Stimulated activated CD4-positive, alpha-beta T cell treated with anti-CD3 and anti-CD28 coated beads, Interleukin-15, amount 100 ng/mL, for 24 hours (primary cell): Measurements from ENCODE around the gene LCA5L.
"Not testable (repeated sequence)": the region's sequence is repeated elsewhere in the genome, so short reads cannot be mapped to it uniquely, and the experiment has no call there.

ENCODE experiments used
- DNase-seq: peaks from one replicate; pipeline ENCODE4 v3.0.0-alpha.2; 2020

Gene LCA5L

DNA sequence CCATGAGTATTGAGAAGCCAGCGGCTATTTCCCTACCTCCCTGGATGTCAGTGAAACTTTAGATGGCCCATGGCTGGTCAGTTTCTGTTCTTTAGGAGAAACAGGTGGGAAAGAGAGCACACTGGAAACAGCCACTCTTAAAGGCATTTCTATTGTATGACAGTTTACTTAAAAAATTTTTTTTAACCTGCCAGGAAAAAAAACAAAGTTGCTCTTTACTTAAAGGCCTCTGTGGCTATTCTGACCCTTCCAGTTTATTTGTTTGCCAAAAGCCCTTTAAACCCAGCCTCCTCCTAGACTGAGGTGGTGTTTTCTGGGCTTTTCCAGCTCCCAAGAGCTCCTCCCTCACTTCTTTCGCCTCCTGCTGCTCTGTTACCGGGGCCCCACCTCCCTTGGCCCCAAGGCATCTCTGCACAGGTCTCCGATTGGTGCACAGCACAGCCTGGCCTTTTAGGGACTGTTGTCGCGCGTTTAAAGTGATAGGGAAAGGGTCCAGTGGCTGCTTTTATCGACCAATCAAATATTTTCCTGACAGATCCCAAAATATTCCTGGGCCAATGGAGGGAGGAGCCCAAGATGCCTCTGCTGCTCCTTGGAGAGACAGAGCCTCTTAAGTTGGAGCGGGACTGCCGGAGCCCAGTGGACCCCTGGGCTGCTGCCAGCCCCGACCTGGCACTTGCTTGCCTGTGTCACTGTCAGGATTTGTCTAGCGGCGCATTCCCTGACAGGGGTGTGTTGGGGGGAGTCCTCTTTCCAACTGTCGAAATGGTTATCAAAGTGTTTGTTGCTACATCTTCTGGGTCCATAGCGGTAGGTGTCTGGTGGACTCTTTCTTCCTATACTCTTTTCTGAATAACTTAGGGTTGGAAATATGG, 6.0 kb upstream of the LCA5L start, which contains the start of gene SH3BGR:
Gene SH3BGR (plus strand): TSS at position 639 of the 875 bp plus-strand sequence. CDS start 127 bp downstream, at position 766.
- DNase-seq, result no peak

DNA sequence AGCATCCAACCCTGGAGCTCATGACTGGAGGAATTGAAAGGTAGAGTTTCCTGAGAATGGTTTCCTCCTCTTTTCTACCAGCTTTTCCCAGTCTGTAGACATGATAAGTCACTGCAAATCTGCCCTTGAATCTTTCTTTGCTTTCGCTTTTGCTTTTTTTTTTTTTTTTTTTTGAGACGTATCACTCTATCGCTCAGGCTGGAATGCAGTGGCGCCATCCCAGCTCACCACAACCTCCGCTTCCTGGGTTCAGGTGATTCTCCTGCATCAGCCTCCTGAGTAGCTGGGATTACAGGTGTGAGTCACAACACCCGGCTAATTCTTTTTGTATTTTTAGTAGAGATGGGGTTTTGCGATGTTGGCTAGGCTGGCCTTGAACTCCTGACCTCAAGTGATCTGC, 1.7 kb upstream of the LCA5L start:
- no peak for DNase-seq

DNA sequence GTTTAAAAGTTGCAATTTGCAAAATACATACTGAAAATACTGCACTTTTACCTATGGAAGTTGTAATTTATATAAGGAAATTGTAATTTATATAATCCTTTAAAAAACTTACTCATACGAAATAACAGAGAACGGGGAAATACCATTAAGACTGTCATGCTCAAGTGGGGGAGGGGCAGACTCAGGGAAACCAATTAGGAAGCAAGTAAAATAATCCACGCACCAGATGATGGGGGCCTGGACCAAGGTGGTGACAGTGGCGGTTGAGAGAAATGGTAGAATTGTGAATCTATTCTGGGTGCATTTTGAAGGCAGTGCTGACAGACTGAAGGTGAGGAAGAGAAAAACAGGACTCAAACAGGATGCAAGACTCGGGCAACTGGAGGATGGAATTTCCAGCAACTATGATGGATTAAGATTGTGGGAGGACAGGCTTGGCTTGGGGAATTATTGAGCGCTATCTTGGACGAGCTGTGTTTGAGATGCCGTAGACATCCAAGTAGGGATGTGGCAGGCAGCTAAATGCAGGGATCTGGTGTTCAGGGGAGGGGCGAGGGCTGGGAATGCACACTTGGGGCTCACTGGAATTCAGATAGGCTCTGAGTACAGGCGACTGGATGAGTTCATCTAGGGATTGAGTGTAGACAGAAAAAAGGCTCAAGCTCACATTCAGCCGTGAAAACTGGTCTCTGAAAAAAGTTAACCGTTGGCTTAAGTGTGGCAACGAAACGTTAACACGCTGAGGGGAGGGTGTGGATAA, 977 bp downstream of the LCA5L start:
- no peak for DNase-seq

DNA sequence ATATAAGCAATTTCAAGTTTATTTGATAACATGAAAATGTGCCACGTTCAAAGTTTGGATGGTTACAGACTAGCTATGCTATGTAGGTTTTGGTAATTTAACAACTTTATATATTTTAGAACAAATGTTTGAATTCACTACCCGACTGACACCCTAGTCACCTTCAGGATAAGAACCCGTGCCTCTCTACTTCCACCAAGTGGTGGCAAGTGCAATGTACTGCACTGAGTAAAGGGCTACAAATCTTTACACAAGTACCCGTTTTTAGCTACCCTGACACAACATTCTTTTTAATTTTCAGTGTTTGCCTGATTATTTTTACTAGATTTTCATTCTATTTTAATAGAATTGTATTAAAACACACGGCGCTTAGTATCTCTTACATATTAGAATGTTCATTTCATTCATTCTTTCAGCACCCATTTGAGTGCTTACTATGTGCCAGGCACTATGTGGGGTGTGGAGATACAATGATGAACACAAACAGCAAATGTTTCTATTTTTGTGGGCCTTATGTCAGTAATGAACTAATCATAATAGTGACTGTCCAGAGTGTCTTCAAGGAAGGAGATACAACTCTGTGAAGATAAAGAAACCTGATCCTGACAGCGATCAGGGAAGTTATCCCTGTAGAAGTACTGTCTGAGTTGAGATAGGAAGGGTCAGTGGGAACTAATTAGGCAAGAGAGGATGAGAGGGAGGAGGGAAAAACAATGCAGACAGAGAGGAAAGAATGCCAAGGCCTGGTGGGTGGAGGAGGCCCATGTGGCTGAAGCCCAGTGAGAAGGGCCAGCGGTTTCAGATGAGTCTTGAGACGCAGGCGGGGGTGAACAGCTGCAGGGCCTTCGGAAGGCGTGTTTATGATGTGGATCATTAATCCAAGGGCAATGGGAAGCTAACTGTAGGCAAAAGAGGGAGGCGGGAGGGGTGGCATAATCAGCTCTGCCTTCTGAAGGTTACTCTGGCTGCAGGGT, 3.8 kb downstream of the LCA5L start:
- DNase-seq, result peak; percentile 46

DNA sequence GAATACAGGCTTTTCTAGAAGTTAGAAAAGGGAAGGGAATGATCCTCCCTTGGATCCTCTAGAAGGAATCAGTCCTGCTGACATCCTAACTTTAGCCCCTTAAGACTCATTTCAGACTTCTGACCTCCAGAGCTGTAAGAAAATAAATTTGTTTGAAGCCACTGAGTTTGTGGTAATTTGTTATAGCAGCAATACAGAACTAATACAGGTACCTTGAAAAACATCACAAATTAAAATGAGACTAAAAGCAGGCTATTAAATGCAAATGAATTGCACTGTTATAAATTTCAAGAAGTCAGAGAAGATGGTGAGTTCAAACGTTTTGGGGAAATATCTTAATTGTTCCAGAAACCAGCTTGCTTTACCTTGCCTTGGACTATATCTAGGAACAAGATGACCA, 6.3 kb downstream of the LCA5L start:
- DNase-seq, result no peak

DNA sequence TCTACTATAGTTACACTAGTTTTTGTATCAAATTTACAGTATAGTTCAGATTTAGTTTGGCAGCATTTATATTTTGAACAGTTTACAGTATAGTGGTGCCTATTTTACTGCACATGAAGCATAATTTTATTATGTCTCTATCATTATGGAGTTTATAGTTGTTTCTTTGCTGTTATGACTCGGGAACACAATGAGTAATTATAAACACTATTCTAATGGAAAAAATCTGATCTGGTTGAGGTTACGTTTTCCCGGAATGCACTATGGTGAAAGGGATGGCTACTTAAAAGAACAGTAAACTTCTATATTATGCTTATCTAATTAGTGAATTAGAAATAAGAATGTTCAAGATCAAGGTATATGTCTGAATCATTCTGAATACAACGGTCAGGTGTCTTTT, 10.6 kb downstream of the LCA5L start:
- DNase-seq, result no peak

DNA sequence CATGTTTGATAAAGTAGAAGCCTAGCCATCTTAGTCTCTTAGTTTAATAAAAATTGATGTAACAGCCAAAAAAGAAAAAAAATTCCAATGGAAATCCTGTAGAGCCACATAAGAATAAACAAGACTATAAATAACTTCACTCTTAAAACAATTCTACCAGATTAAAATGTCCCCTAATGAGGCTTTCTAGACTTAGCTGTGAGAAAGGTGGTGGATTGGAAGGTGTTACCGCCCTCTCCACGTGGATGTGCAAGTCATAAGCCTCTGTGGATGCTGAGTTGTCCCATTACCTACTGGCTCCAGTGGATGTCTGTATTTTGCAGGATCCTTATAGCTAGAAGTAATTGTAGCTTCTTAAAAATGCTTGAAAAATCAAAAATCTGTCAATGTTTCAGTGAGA, 14.6 kb downstream of the LCA5L start:
- no peak for DNase-seq

DNA sequence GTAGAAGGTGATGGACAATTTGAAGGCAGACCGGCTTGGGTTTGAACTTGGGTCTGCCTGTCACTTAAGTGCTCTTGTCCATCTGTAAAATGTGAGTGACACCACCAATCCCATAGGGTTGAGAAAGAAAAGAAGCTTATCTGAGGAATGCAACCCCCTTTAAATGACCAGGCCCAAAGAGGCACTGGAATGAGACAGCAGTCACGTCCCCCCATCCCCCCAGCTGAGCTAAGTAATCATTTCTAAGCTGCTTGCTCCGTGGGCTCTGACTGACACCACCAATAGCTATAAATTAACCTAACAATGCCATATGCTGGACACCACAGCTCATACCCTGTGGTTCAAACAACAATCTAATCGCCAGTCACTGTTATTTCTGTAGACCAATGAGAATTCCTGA, 15.1 kb downstream of the LCA5L start:
- no peak for DNase-seq

DNA sequence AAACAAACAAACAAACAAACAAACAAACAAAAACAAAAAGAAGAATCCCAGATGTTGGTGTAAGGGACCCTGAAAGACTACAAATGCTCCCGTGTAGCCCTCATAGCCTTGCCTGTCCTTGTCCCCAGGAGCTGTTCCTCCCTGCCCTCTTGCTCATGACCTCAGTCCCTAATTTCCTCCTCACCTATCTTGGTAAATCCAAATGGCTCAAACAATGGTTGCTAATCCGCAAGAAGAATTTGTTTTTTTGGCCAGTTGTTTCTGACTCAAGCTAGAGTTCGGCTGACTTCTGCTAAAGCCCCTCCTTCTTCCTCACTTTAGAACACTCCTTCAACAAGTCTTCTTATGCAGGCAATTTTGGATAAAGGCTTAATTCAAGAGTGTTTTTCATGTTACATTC, 15.6 kb downstream of the LCA5L start:
- DNase-seq, result no peak

DNA sequence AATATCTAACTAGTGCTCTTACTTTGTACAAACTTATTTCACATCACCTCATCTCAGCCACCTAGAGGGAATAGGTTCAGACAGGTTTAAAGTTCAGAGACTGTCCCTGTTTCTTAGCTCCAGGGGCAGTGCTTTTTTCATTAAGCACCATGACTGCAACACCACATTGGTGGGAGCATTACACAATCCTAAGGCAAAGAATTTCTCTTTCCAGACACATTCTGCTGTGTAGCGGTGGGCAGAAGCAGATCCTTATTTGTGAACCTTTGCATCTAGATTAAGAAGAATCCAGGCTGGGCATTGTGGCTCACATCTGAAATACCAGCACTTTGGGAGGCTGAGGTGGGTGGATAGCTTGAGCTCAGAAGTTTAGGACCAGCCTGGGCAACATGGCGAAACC, 16.1 kb downstream of the LCA5L start:
- no peak for DNase-seq

DNA sequence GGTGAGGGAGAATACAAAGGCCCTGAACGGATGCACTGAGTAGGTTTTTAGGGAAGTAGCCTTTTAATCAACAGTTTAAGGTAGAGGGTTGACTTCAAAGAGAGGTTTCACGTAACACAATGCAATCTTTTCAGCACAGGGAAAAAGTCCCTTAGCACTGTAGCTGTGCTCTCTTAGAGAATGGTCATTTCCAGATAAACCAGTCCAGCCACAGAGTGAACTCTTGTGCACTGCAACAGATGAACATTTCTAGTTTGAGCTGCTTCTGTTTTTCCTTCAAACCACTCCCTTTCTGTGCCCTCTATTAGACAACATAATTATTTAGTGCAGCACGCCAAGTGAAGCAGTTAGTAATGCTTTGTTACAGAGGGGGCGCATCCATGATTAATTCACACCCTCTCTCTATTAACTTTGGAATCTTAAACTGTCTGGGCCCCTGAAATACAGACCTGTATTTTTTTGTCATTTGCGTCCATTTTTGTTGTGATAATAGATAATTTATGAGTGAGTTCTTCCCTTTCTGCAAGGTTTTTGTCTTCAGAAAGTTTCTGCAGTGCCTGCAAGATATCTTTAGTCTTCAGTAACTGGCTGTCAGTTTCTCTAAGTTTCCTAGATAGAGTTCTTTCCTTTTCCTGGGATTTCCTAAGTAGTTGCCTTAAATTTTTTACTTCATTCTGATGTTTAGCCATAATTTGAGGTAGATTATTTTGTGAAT, 22.9 kb downstream of the LCA5L start:
- no peak for DNase-seq

DNA sequence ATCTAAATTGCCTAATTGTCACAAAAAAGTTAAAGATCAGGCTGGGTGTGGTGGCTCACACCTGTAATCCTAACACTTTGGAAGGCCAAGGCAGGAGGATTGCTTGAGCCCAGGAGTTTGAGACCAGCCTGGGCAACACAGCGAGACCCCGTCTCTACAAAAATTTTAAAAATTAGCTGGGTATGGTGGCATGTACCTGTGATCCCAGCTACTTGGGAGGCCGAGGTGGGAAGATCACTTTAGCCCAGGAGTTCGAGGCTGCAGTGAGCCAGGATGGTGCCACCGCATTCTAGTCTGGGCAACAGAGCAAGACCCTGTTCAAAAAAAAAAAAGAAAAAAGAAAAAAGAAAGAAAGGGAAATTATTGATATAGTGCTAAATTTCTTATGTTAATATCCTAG, 26.4 kb downstream of the LCA5L start:
- not testable (repeated sequence) for DNase-seq

DNA sequence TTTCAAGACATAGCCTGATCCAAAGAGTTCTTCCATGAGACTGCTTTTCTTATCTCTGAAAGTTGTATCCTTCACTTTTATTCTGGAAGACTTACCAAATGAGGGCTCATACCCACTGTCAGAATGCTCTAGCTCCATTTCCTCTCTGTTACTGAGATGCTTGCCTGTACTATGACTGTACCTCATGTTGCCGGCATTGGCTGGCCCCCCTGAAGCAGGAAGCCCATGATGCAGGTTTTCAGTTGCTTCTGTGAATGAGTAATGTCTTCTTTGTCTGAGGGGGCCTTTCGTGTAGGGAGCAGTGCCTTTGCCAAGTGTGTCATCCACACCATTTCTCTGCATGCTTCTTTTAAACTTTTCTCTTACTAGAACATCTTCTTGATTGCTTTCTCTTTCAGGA, 39.5 kb downstream of the LCA5L start:
- no peak for DNase-seq

DNA sequence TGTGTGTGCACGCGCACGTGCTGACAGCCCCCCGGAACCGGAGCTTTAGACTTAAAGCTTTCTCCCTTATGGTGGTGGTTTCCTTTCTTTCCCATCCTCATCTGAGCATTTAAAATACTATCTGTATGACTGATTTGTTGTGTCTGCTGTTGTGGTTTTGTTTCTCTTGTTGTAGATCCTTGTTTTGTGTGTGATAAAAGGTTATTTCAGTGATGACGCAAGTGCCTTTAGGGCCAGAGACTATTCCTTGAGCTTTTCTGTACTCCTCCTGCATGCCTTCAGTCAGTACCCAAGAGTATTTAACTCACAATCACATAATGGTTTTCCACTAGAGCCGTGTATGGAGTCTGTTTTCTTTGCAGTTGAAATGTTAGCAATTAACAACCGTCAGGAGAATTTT, 45.4 kb downstream of the LCA5L start:
- DNase-seq, result no peak

DNA sequence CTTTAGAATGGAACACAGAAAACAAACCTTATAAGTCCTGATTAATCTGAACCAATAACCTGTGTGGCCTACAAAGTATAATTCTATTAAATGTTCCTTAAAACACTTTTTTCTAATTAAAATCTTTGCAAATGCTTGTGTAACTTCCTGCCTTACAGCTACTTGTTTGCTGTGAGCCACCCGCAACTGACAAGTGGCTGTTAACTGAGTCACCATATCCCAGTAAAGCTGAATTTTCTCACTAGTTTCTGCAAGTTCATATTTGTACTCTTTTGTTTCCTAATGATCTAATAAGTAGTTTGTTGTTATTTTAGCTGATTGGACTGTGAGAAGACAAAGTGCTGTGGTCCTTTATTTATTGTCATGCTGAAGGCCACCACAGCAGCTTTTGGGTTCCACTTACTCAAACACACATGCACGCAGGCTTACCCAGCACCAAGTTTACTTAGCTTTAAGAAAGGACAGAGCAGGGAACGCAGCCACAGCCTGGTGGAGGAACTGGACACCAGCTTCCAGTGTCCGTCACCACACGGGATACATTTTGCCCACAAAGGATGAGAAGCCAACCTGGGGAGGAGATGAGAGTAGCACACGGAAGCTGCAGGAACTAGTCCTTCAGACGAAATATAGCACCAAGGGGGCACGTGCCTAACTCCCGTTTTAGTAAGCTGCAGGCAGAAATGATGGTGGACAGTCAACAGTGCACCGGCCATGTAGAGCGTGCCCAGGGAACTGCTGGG, 47.8 kb downstream of the LCA5L start:
- no peak for DNase-seq

DNA sequence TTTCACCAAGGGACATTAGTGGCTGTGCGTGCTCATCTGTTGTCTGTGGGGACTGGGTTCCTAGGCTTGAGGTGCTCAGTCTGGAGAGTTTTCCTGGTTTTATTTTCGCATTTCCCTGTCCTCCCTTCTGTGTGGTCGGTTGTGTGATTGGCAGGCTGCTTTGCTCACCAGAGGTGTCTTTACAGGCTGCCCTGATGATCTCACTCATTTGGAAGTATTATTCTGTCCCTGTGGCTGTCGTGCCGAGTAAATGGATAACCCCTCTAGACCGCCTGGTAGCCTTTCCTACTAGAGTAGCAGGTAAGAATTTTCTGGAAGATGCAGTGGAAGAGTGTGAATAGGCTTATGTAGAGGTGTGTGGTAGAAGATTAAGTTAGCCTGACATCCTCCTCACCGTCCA, 52.6 kb downstream of the LCA5L start:
- no peak for DNase-seq

DNA sequence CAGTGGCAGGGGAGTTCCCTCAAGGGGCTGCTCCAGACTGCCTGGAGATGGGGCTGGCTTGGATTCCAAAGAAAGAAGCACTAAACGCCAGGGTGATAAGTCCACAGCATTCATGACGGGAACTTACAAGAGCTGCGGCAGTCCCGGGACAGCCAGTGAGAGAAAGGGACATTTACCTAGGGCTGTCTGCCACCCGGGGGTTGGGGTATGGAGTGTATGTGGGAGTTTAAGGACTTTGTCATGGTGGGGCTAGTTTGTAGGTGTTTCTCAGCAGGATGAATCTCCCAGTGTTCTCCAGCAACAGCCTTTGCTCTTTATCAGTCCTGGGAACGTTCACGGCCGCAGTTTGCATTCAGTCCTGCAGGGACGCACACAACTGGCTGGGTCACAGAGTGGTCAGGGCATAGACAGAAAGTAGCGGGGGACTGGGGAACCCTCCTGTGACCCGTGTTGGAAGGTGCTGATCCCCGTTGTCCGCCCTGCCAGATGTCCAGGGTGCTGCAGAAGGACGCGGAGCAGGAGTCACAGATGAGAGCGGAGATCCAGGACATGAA, 55.3 kb downstream of the LCA5L start:
- no peak for DNase-seq

DNA sequence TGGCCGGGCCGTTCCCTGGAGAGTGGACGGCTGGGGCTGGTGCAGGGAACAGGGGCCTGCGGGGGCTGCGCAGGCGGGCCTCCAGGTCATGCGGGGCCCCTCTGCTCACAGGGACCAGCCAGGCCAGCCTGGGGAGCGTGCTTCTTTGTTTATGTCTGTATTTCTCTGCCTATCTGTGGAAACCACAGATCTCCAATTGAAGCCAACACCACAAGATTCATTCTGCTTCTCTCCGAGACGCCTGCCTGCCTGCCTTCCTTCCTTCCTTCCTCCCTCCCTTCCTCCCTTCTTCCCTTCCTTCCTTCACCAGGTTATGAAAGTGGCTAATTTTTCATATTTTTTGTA, 56.8 kb downstream of the LCA5L start:
- DNase-seq, result no peak

DNA sequence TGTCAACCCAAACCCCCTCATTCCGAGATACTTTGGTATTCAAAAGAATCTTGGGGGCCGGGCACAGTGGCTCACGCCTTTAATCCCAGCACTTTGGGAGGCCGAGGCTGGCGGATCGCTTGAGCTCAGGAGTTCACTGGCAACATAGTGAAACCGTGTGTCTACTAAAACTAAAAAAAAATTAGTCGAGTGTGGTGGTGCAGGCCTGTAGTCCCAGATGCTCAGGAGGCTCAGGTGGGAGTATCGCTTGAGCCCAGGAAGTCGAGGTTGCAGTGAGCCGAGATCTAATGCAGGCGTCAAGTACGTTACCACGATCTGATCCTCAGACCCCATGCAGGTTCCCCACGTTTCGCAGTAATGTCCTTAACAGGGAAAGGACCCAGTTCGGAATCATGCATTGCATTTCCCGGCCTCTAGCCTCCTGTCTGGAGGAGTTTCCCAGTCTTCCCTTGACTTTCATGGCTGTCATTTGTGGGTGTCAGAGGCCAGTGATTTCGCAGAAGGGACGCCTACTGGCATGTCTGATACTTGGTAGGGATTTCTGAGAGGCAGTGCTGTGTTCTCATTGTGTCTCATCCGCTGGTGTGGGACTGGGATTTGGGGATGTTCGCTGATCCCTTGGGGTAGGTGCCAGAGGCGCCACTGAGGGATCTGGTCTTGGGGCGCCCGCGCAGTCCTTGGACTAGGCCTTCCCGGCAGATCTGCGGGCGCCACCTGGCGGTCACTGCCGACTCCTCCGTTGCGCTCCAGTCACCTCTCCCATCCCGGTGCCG, 57.4 kb downstream of the LCA5L start:
- DNase-seq, result peak; percentile 94

DNA sequence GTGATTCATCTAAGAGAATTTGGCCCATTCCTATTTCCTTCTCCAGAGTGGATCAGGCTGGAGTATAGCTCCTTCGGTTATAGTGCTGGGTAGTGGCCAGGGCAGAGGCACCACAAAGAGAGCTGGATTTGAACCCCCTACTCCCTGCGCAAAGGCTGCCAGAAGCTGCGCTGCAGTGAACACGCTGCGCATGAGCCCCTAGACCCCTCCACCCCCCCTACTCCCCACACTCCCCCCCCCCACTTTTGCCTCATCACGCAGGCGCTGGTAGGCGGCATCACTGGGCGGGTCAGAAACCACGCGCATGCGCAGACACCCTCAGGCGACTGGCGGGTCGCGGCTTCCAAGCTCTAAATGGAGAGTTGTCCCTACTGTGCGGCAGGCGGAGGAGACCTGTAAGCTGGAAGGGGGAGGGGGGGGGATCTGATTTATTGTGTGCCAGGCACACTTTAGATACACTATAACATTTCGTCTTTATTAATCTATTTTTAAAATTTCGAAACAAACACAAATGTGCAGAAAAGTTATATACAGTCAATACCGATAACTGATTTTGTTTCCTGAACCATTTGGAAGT, 58.0 kb downstream of the LCA5L start:
- peak; percentile 94 for DNase-seq
